Eye (tissue), 1 donor: ENCODE data around the gene IGFBP5.

ENCODE experiments used
- DNase-seq: peaks from one replicate; pipeline ENCODE4 v3.0.0-alpha.2; 2015

The IGFBP5 gene

GRCh38 chr2:216695401-216695821 is at the start of gene IGFBP5:
IGFBP5 (minus strand) TSS chr2:216695549; CDS start chr2:216694775, 774 bp downstream.
- peak; percentile 97 for DNase-seq

- DNase-seq, result no peak
Measured at GRCh38 chr2:216743781-216744180, 48.4 kb upstream of the IGFBP5 start.

GRCh38 chr2:216742411-216742810 is 47.1 kb upstream of the IGFBP5 start:
- no peak for DNase-seq

- no peak for DNase-seq
Measured at GRCh38 chr2:216741223-216741593, 45.9 kb upstream of the IGFBP5 start.

GRCh38 chr2:216740557-216741222 is 45.3 kb upstream of the IGFBP5 start:
- DNase-seq, result no peak

GRCh38 chr2:216739035-216739434 is 43.7 kb upstream of the IGFBP5 start:
- DNase-seq, result no peak

- DNase-seq, result peak; percentile 65
Measured at GRCh38 chr2:216737676-216738075, 42.3 kb upstream of the IGFBP5 start.

- DNase-seq, result peak; percentile 51
Measured at GRCh38 chr2:216736326-216736725, 41.0 kb upstream of the IGFBP5 start.

- peak; percentile 18 for DNase-seq
Measured at GRCh38 chr2:216735668-216736067, 40.3 kb upstream of the IGFBP5 start.

- peak; percentile 68 for DNase-seq
Measured at GRCh38 chr2:216735086-216735485, 39.7 kb upstream of the IGFBP5 start.

GRCh38 chr2:216733046-216733445 is 37.7 kb upstream of the IGFBP5 start:
- no peak for DNase-seq

GRCh38 chr2:216732334-216732733 is 37.0 kb upstream of the IGFBP5 start:
- no peak for DNase-seq

- no peak for DNase-seq
Measured at GRCh38 chr2:216731465-216731864, 36.1 kb upstream of the IGFBP5 start.

GRCh38 chr2:216730871-216731270 is 35.5 kb upstream of the IGFBP5 start:
- no peak for DNase-seq

- DNase-seq, result no peak
Measured at GRCh38 chr2:216727346-216728122, 32.2 kb upstream of the IGFBP5 start.

GRCh38 chr2:216724190-216724589 is 28.8 kb upstream of the IGFBP5 start:
- no peak for DNase-seq

- DNase-seq, result no peak
Measured at GRCh38 chr2:216721141-216721540, 25.8 kb upstream of the IGFBP5 start.

GRCh38 chr2:216720722-216721121 is 25.4 kb upstream of the IGFBP5 start:
- DNase-seq, result no peak

- no peak for DNase-seq
Measured at GRCh38 chr2:216717907-216718615, 22.7 kb upstream of the IGFBP5 start.

GRCh38 chr2:216717491-216717901 is 22.1 kb upstream of the IGFBP5 start:
- no peak for DNase-seq

- DNase-seq, result no peak
Measured at GRCh38 chr2:216716109-216716508, 20.8 kb upstream of the IGFBP5 start.

- DNase-seq, result no peak
Measured at GRCh38 chr2:216715402-216715974, 20.1 kb upstream of the IGFBP5 start.

- DNase-seq, result no peak
Measured at GRCh38 chr2:216714376-216714775, 19.0 kb upstream of the IGFBP5 start.
